PC-3 (cell line): ENCODE data around the gene COPG2.

Experiments
- EZH2 ChIP-seq: fragments of 300-600 bp; sonication (generic); IDR thresholded peaks from one replicate; pipeline ENCODE4 v1.6.1; 2017; ENCODE audit warnings: antibody characterized with exemption, mild to moderate bottlenecking, low read length; ENCODE audit not compliant: unreplicated experiment
- EZH2phosphoT487 ChIP-seq: fragments of 300-600 bp; sonication (generic); IDR thresholded peaks from 2 replicates; pipeline ENCODE4 v1.6.1; 2018; ENCODE audit warnings: mild to moderate bottlenecking, antibody characterized with exemption, low read length, borderline replicate concordance
- TF ChIP-seq, protein P1 (sequence below): fragments of 300-600 bp; sonication (generic); conservative IDR thresholded peaks from 2 replicates; pipeline ENCODE4 v1.5.1; 2017; ENCODE audit warnings: antibody characterized with exemption, low read depth, mild to moderate bottlenecking, low read length

GRCh38 chr7:130463553-130464434, 204.8 kb downstream of the COPG2 start:
- TF ChIP-seq, protein P1, sequence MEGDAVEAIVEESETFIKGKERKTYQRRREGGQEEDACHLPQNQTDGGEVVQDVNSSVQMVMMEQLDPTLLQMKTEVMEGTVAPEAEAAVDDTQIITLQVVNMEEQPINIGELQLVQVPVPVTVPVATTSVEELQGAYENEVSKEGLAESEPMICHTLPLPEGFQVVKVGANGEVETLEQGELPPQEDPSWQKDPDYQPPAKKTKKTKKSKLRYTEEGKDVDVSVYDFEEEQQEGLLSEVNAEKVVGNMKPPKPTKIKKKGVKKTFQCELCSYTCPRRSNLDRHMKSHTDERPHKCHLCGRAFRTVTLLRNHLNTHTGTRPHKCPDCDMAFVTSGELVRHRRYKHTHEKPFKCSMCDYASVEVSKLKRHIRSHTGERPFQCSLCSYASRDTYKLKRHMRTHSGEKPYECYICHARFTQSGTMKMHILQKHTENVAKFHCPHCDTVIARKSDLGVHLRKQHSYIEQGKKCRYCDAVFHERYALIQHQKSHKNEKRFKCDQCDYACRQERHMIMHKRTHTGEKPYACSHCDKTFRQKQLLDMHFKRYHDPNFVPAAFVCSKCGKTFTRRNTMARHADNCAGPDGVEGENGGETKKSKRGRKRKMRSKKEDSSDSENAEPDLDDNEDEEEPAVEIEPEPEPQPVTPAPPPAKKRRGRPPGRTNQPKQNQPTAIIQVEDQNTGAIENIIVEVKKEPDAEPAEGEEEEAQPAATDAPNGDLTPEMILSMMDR: no peak
- TF ChIP-seq EZH2 (no peak), EZH2phosphoT487 (no peak)
